ENCODE data around the gene CPA5. TPM values are rescaled to one million over a fixed set of nuclear protein-coding genes. Genes with fewer than 3 reads are reported as not detected.

CPA5 gene
- polyA plus RNA-seq, 2 donors = 0.01 to 0.04 TPM

DNA sequence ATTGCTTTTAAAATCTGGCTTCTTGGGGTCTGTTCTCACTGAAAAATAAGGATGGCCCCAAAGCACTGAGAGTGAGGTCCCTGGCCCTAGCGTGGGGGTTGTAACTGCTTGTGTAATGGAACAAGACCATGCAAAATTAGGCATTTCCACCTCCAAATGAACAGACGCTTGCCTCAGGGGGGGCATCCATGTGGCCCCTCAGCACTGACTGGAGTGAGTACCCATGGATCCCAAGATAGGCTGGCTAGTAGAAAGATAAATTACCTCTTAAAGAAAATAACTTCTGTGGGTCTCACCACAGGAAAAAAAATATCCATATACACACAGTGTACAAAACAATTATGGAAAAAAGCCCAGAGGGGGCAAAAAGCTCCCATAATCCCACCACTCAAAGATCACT lies 20.5 kb downstream of the CPA5 start:
- no peak overlapping the region for H3K27ac ChIP-seq (ENCODE audit: low read depth in 2 of 2, low read length in 1 of 2)
- H3K4me3 ChIP-seq (ENCODE audit: low read depth in 1 of 2, low read length in 2 of 2) = no peak overlapping the region
- WGBS, 2 donors = 85 to 87% methylated on average over 2 of the region's 2 CpGs
- H3K27me3 ChIP-seq (ENCODE audit: control insufficient read depth in 1 of 2, insufficient read depth in 2 of 2, low read length in 2 of 2) = no peaks in the 10 kb centered on the region
- no peaks in the 10 kb centered on the region for H3K9me3 ChIP-seq (ENCODE audit: control insufficient read depth in 2 of 2, insufficient read depth in 1 of 2, low read depth in 1 of 2, low read length in 1 of 2)
- H3K36me3 ChIP-seq (ENCODE audit: control insufficient read depth in 2 of 2, insufficient read depth in 2 of 2, low read length in 1 of 2) = no peaks in the 10 kb centered on the region
- H3K4me1 ChIP-seq (ENCODE audit: control insufficient read depth in 2 of 2, insufficient read depth in 2 of 2, low read length in 1 of 2) = peaks cover 8 to 10% of the 10 kb centered on the region in 2 donors

DNA sequence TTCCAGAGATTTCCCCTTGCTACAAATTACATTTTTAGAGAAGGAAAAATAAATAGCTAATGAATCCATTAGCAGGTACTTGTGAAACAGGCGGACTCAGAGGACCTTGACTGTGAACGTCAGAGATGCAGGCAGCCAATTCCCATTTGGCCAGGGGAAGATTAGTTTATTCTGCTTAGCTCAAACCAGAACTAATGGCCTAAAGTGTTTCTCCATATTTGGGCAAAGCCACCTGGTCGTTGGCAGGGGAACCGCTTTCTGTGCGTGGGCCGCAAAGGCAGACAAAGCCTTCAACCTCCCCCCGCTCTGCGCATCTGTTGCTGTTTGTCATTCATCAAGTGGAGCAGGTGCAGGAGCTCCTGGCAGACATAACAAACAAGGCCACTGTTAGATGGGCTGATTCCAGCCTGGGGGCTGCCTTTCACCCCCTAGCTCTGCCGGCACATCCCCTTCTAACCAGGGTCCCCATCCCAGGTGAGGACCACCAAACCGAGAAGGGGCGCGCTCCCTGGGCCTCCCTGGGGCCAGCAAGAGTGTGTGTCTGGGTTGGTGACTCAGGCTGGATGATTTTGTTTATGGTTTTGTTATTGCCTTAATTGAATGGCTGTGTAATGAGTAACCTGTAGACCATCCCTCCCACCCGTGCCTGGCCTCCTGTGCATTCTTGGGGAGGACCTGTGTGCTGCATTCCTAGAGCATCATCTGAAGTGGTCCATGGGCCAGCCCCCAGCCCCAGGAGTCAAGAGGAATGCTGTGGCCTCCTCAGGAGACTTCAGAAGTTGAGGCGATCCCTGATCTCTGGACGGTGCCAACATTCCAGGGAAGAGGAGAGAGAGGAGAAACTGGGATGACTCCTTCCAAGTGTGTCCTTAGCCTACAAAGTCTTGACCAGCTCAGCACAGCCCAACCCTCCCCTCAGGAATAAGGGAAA lies 21.2 kb downstream of the CPA5 start:
- WGBS, 2 donors = 62 to 83% methylated on average over 15 of the region's 15 CpGs
- no peaks in the 10 kb centered on the region for H3K36me3 ChIP-seq (ENCODE audit: control insufficient read depth in 2 of 2, insufficient read depth in 2 of 2, low read length in 1 of 2)
- H3K4me1 ChIP-seq (ENCODE audit: control insufficient read depth in 2 of 2, insufficient read depth in 2 of 2, low read length in 1 of 2) = peaks cover 8 to 10% of the 10 kb centered on the region in 2 donors
- no peaks in the 10 kb centered on the region for H3K9me3 ChIP-seq (ENCODE audit: control insufficient read depth in 2 of 2, insufficient read depth in 1 of 2, low read depth in 1 of 2, low read length in 1 of 2)
- H3K27me3 ChIP-seq (ENCODE audit: control insufficient read depth in 1 of 2, insufficient read depth in 2 of 2, low read length in 2 of 2) = no peaks in the 10 kb centered on the region
- H3K27ac ChIP-seq (ENCODE audit: low read depth in 2 of 2, low read length in 1 of 2) = no peak overlapping the region
- no peak overlapping the region for H3K4me3 ChIP-seq (ENCODE audit: low read depth in 1 of 2, low read length in 2 of 2)

DNA sequence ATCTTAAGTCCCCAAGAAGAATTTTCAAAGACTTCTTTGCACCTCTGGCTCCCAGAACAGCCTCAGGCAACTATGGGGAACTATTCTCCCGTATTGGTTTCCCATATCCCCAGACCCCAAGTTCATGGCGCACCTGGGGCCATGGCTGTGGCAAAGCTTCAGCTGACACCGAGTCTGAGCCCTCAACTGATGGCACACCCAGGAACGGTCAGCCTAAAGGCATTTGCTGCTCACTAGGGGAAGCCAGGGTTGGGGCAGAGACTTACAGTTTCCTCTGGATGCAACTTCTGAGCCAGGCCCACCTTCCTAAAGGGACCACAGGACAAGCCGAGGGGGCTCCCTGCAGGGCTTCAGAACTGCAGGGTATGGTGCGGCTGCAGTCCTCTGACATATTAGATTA lies 21.9 kb downstream of the CPA5 start:
- WGBS, 2 donors = 89 to 92% methylated on average over 6 of the region's 6 CpGs
- H3K4me1 ChIP-seq (ENCODE audit: control insufficient read depth in 2 of 2, insufficient read depth in 2 of 2, low read length in 1 of 2) = peaks cover 8 to 16% of the 10 kb centered on the region in 2 donors
- no peak overlapping the region for H3K27ac ChIP-seq (ENCODE audit: low read depth in 2 of 2, low read length in 1 of 2)
- H3K27me3 ChIP-seq (ENCODE audit: control insufficient read depth in 1 of 2, insufficient read depth in 2 of 2, low read length in 2 of 2) = no peaks in the 10 kb centered on the region
- H3K4me3 ChIP-seq (ENCODE audit: low read depth in 1 of 2, low read length in 2 of 2) = no peak overlapping the region
- H3K36me3 ChIP-seq (ENCODE audit: control insufficient read depth in 2 of 2, insufficient read depth in 2 of 2, low read length in 1 of 2) = no peaks in the 10 kb centered on the region
- H3K9me3 ChIP-seq (ENCODE audit: control insufficient read depth in 2 of 2, insufficient read depth in 1 of 2, low read depth in 1 of 2, low read length in 1 of 2) = no peaks in the 10 kb centered on the region

DNA sequence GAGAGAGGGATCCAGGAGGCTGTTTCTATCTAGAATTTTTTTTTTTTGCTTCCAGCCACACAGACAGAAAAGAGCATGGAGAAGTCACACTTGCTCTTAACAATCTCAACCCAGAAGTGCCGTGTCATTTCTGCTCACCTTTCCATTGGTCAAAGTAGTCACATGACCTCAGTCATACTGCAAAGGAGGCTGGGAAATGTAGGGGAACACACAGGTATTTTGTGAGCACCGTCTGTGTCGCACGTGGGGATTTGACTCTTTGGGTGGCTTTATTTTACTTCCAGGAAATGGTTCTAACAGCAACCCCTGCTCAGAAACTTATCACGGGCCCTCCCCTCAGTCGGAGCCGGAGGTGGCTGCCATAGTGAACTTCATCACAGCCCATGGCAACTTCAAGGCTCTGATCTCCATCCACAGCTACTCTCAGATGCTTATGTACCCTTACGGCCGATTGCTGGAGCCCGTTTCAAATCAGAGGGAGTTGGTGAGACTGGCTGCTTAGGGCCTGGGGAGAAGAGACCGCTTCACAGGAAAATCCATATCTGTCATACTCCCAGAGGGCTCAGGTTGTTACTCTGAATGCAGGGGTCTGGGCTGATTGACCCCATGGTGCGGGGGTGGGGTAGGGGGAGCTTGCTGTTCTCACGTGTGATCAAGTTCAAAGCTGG lies 22.6 kb downstream of the CPA5 start:
- H3K27me3 ChIP-seq (ENCODE audit: control insufficient read depth in 1 of 2, insufficient read depth in 2 of 2, low read length in 2 of 2) = no peaks in the 10 kb centered on the region
- WGBS, 2 donors = 87 to 93% methylated on average over 13 of the region's 13 CpGs

DNA sequence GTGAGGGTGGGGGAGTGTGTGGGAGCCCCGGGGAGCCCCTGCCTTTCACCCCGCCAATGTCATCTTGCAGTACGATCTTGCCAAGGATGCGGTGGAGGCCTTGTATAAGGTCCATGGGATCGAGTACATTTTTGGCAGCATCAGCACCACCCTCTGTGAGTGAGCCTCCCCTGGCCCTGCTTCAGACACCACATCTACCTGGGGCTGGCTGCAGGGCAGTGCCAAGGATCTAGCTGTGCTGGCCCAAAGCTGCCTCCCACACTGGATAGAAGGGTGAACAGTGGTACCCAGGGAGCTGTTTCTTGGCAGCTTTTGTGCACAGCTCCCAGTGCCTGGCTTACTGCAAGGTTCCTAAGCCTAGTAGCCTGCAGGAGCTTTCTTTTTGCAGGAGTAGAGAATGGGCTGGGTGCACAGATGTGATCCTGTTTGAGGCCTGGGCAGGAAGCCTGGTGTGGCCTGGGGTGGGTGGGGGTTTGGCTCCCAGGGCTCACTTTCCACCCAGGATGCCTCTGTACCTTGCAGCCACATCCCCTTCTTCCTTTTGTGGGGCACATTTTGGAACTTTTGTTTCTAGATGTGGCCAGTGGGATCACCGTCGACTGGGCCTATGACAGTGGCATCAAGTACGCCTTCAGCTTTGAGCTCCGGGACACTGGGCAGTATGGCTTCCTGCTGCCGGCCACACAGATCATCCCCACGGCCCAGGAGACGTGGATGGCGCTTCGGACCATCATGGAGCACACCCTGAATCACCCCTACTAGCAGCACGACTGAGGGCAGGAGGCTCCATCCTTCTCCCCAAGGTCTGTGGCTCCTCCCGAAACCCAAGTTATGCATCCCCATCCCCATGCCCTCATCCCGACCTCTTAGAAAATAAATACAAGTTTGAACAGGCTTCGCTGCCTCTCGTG lies 23.5 kb downstream of the CPA5 start:
- Histone ChIP-seq H3K4me1 (ENCODE audit: control insufficient read depth in 2 of 2, insufficient read depth in 2 of 2, low read length in 1 of 2) (peaks cover 10 to 16% of the 10 kb centered on the region in 2 donors), H3K9me3 (ENCODE audit: control insufficient read depth in 2 of 2, insufficient read depth in 1 of 2, low read depth in 1 of 2, low read length in 1 of 2) (no peaks in the 10 kb centered on the region), H3K27ac (ENCODE audit: low read depth in 2 of 2, low read length in 1 of 2) (no peak overlapping the region), H3K4me3 (ENCODE audit: low read depth in 1 of 2, low read length in 2 of 2) (no peak overlapping the region), H3K36me3 (ENCODE audit: control insufficient read depth in 2 of 2, insufficient read depth in 2 of 2, low read length in 1 of 2) (no peaks in the 10 kb centered on the region), H3K27me3 (ENCODE audit: control insufficient read depth in 1 of 2, insufficient read depth in 2 of 2, low read length in 2 of 2) (no peaks in the 10 kb centered on the region)
- 85 to 91% methylated on average over 19 of the region's 19 CpGs for WGBS, 2 donors

More for the DNA sequence above, 22.6 kb downstream of the CPA5 start:
- H3K36me3 ChIP-seq (ENCODE audit: control insufficient read depth in 2 of 2, insufficient read depth in 2 of 2, low read length in 1 of 2) = no peaks in the 10 kb centered on the region
- no peak overlapping the region for H3K27ac ChIP-seq (ENCODE audit: low read depth in 2 of 2, low read length in 1 of 2)
- H3K4me1 ChIP-seq (ENCODE audit: control insufficient read depth in 2 of 2, insufficient read depth in 2 of 2, low read length in 1 of 2) = peaks cover 8 to 16% of the 10 kb centered on the region in 2 donors
- no peak overlapping the region for H3K4me3 ChIP-seq (ENCODE audit: low read depth in 1 of 2, low read length in 2 of 2)
- H3K9me3 ChIP-seq (ENCODE audit: control insufficient read depth in 2 of 2, insufficient read depth in 1 of 2, low read depth in 1 of 2, low read length in 1 of 2) = no peaks in the 10 kb centered on the region

DNA sequence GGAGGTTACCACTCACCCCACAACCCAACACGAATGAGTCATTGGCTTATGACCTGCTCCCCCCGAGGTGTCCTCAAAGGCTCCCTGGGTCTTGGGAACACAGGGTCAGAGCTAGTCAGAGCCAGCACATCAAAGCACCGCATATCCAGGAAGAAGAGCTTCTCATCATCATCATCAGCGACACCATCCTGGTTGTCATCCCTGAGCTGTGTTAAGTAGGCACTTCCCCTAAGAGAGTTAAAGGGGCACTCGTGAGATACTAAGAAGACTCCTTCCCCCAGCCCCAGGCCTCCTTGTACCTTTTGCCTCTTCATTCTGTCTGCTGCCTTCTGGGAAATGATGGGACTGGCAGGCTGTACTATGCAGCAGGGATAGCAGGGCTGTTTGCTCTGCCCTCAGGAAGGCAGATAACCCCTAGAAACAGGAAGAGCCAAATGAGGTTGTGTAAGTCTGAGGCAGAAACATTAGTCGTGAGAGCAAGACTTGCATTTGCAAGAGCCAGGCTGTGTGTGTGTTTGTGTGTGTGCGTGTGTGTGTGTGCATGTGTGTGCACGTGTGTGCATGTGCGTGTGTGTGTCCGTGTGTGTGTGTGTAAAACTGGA lies 24.6 kb downstream of the CPA5 start:
- H3K27me3 ChIP-seq (ENCODE audit: control insufficient read depth in 1 of 2, insufficient read depth in 2 of 2, low read length in 2 of 2) = no peaks in the 10 kb centered on the region
- peak overlapping the region in 1 of 2 donors; percentile 24 for H3K27ac ChIP-seq (ENCODE audit: low read depth in 2 of 2, low read length in 1 of 2)
- 35 to 44% methylated on average over 10 of the region's 10 CpGs for WGBS, 2 donors
- no peaks in the 10 kb centered on the region for H3K9me3 ChIP-seq (ENCODE audit: control insufficient read depth in 2 of 2, insufficient read depth in 1 of 2, low read depth in 1 of 2, low read length in 1 of 2)
- no peaks in the 10 kb centered on the region for H3K36me3 ChIP-seq (ENCODE audit: control insufficient read depth in 2 of 2, insufficient read depth in 2 of 2, low read length in 1 of 2)
- H3K4me1 ChIP-seq (ENCODE audit: control insufficient read depth in 2 of 2, insufficient read depth in 2 of 2, low read length in 1 of 2) = peaks cover 10 to 25% of the 10 kb centered on the region in 2 donors
- H3K4me3 ChIP-seq (ENCODE audit: low read depth in 1 of 2, low read length in 2 of 2) = no peak overlapping the region

DNA sequence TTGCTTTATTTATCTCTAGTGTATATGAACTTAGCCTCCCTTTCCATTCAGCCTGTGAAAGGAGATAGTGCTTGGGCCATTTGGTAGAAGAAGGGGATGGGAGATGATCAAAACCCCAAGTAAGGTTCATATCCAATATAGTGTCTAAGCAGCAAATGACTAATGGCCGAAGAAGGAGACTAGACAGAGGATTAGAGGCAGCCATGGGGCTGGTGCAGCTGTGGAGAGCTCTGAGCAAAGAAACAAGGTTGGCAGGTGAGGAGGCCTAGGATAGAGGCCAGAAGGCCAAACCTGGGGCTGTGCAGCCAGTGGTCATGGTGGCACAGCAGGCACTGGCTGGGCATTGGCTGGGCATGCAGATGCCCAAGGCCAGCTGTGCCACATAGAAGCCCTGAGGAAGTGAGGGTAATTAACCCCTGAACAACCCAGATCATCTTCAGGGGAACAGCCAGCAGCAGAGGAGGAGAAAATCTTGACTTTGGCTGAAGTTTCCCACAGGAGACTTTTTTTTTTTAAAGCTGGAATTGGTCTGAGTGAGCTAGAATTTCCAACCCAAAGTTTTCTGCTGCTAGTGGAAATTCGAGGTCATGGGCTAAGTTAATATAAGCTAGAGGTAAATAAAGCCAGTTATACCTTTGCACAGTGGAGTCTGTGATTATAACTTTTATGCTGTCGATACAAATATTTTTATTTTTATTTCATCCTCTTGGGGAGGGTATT lies 25.4 kb downstream of the CPA5 start:
- no peaks in the 10 kb centered on the region for H3K36me3 ChIP-seq (ENCODE audit: control insufficient read depth in 2 of 2, insufficient read depth in 2 of 2, low read length in 1 of 2)
- H3K27ac ChIP-seq (ENCODE audit: low read depth in 2 of 2, low read length in 1 of 2) = no peak overlapping the region
- H3K4me1 ChIP-seq (ENCODE audit: control insufficient read depth in 2 of 2, insufficient read depth in 2 of 2, low read length in 1 of 2) = peaks cover 10 to 28% of the 10 kb centered on the region in 2 donors
- H3K27me3 ChIP-seq (ENCODE audit: control insufficient read depth in 1 of 2, insufficient read depth in 2 of 2, low read length in 2 of 2) = no peaks in the 10 kb centered on the region
- whole genome bisulfite sequencing, 2 donors = 53 to 64% methylated on average over 3 of the region's 3 CpGs
- H3K9me3 ChIP-seq (ENCODE audit: control insufficient read depth in 2 of 2, insufficient read depth in 1 of 2, low read depth in 1 of 2, low read length in 1 of 2) = no peaks in the 10 kb centered on the region
- no peak overlapping the region for H3K4me3 ChIP-seq (ENCODE audit: low read depth in 1 of 2, low read length in 2 of 2)

DNA sequence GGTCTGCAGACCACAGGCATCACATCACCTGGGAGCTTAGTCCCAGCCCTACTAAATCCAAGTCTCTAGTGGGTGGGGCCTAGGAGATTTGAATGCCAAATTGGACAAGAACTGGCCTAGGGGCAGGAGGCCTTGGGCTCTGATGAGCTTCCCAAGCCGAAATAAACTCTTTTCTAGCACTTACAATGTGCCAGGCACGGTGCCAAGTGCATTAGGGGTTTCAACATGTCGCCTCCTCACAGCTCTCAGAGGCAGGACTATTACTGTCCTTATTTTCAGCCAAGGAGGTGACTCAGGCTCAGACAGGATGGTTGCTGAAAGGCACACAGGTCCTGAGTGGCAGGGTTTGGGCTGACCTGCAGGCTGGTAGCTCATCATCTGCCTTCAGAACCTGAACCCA lies 26.4 kb downstream of the CPA5 start:
- Histone ChIP-seq H3K36me3 (ENCODE audit: control insufficient read depth in 2 of 2, insufficient read depth in 2 of 2, low read length in 1 of 2) (no peaks in the 10 kb centered on the region), H3K4me1 (ENCODE audit: control insufficient read depth in 2 of 2, insufficient read depth in 2 of 2, low read length in 1 of 2) (peaks cover 10 to 28% of the 10 kb centered on the region in 2 donors), H3K9me3 (ENCODE audit: control insufficient read depth in 2 of 2, insufficient read depth in 1 of 2, low read depth in 1 of 2, low read length in 1 of 2) (peaks cover 0 to 3% of the 10 kb centered on the region in 2 donors), H3K27ac (ENCODE audit: low read depth in 2 of 2, low read length in 1 of 2) (peak overlapping the region; percentile 17 to 53), H3K27me3 (ENCODE audit: control insufficient read depth in 1 of 2, insufficient read depth in 2 of 2, low read length in 2 of 2) (no peaks in the 10 kb centered on the region), H3K4me3 (ENCODE audit: low read depth in 1 of 2, low read length in 2 of 2) (no peak overlapping the region)
- 38 to 40% methylated on average over 3 of the region's 3 CpGs for WGBS, 2 donors

All from esophagus (tissue), 2 donors.